Calu3 (cell line): ENCODE measurements around the gene CLDN22. TPM values are rescaled to one million over a fixed set of nuclear protein-coding genes. Genes with fewer than 3 reads are reported as not detected.

ENCODE experiments used
- BruUV-seq: library from RNA; stranded (reverse); fragments of 400-500 nt; replicated peaks from 2 replicates; lab custom pipeline; 2021; lab: Mats Ljungman, UMichigan
- CTCF ChIA-PET: fragments of 300-600 bp; sonication (Branson Sonifier 250); formaldehyde crosslinking; loops from one replicate; lab custom pipeline; 2022; ENCODE audit warnings: antibody characterized with exemption; lab: Charles Lee
- DNase-seq: peaks from one replicate; pipeline ENCODE4 v3.0.0; 2022
- H3K27ac Mint-ChIP-seq: one replicate; pipeline ENCODE4 v1.8.0; 2022; ENCODE audit warnings: mixed read lengths; ENCODE audit not compliant: unreplicated experiment
- H3K27me3 Mint-ChIP-seq: one replicate; pipeline ENCODE4 v1.8.0; 2022; ENCODE audit warnings: mixed read lengths; ENCODE audit not compliant: unreplicated experiment
- H3K36me3 Mint-ChIP-seq: one replicate; pipeline ENCODE4 v1.8.0; 2022; ENCODE audit warnings: mild to moderate bottlenecking, moderate library complexity, mixed read lengths; ENCODE audit not compliant: insufficient read depth, unreplicated experiment
- H3K4me1 Mint-ChIP-seq: one replicate; pipeline ENCODE4 v1.8.0; 2022; ENCODE audit warnings: mild to moderate bottlenecking, low read depth, mixed read lengths; ENCODE audit not compliant: unreplicated experiment
- H3K4me3 Mint-ChIP-seq: one replicate; pipeline ENCODE4 v1.8.0; 2022; ENCODE audit warnings: mild to moderate bottlenecking, low read depth, moderate library complexity, mixed read lengths; ENCODE audit not compliant: unreplicated experiment
- H3K9me3 Mint-ChIP-seq: one replicate; pipeline ENCODE4 v1.8.0; 2022; ENCODE audit warnings: low read depth, mixed read lengths; ENCODE audit not compliant: unreplicated experiment
- CTCF ChIP-seq: fragments of 200-600 bp; IDR thresholded peaks from one replicate; pipeline ENCODE4 v1.8.0; 2022; ENCODE audit warnings: antibody characterized with exemption; ENCODE audit not compliant: unreplicated experiment
- intact Hi-C: fragments of 100-400 bp; cut with micrococcal nuclease; formaldehyde crosslinking; loops from one replicate; pipeline ENCODE4 v1.10.0; 2022; ENCODE audit not compliant: unreplicated experiment
- total RNA-seq: library from RNA; stranded (reverse); gene quantifications from 2 replicates; pipeline ENCODE4 v1.2.3, GENCODE V29; 2022

CLDN22 gene
- total RNA-seq, 1 experiment from 2014 or later: not detected

DNA sequence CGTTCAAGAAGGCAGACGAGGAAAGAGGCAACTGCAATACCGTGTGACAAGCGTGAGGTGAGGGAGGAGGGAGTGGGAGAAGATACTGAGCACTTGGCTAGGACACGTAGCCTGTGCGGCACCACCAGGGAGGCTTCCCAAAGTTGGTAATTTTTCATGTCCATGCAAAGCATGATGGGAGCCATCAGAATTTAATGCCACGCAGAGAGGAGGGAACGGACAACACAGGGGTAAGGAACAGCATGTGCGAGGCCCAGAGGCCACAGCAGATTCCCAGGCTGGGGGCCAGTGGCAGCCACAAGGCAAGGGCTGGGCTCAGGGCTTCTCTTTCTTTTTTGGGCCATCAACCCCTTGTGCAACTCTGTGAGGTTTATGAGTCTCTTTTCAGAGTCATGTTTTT, 13.1 kb upstream of the CLDN22 start:
- peaks cover 53% of the 10 kb centered on the region for H3K4me1 Mint-ChIP-seq
- no peak overlapping the region for H3K27ac Mint-ChIP-seq
- H3K36me3 Mint-ChIP-seq: peaks cover 18% of the 10 kb centered on the region
- CTCF ChIA-PET: no interaction called here
- intact Hi-C loops: loop anchor here (10.0 kb wide), 1 partner anchor 48 kb away; no protein-coding TSS in a partner anchor
- H3K9me3 Mint-ChIP-seq: peaks cover 5% of the 10 kb centered on the region
- no peak for TF ChIP-seq CTCF
- H3K4me3 Mint-ChIP-seq: no peak overlapping the region
- no peaks in the 10 kb centered on the region for H3K27me3 Mint-ChIP-seq
- BruUV-seq: no TSS peak
- no peak for DNase-seq

DNA sequence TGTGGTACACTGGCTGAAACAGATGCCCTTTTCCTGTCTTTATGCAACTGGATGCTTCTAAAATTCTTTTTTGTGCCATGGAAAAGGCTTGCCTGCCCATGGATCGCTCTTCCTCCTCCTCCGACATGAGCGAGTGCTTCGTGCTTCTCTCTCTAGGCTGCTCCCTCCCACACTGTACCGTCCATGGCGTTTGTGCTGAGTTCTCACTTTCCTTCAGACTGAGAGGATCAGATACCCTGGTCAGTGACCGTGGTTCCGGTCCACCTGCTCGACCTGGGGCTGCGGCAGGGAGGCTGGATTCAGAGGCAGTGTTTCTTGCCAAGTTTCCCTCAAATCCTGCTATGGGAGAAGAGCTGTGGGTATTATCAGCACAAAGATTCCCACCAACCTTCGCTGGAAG, 12.4 kb upstream of the CLDN22 start:
- no peak for DNase-seq
- Mint-ChIP-seq H3K4me1 (peaks cover 46% of the 10 kb centered on the region), H3K27ac (no peak overlapping the region), H3K9me3 (peaks cover 5% of the 10 kb centered on the region), H3K36me3 (peaks cover 11% of the 10 kb centered on the region), H3K27me3 (no peaks in the 10 kb centered on the region), H3K4me3 (no peak overlapping the region)
- no TSS peak for BruUV-seq
- intact Hi-C loops: loop anchor here (10.0 kb wide), 1 partner anchor 48 kb away; no protein-coding TSS in a partner anchor
- CTCF ChIA-PET: no interaction called here
- TF ChIP-seq CTCF: no peak

GRCh38 chr4:183330841-183331240, 10.8 kb upstream of the CLDN22 start:
- BruUV-seq: no TSS peak
- H3K9me3 Mint-ChIP-seq: peaks cover 8% of the 10 kb centered on the region
- peaks cover 39% of the 10 kb centered on the region for H3K4me1 Mint-ChIP-seq
- CTCF ChIA-PET: no interaction called here
- no peak overlapping the region for H3K4me3 Mint-ChIP-seq
- no peak for DNase-seq
- H3K27me3 Mint-ChIP-seq: no peaks in the 10 kb centered on the region
- intact Hi-C loops: loop anchor here (10.0 kb wide), 1 partner anchor 46 kb away; no protein-coding TSS in a partner anchor
- TF ChIP-seq CTCF: no peak
- peaks cover 15% of the 10 kb centered on the region for H3K36me3 Mint-ChIP-seq
- no peak overlapping the region for H3K27ac Mint-ChIP-seq

- no TSS peak for BruUV-seq
- intact Hi-C loops: loop anchor here (10.0 kb wide), 1 partner anchor 45 kb away; no protein-coding TSS in a partner anchor
- Mint-ChIP-seq H3K36me3 (peaks cover 10% of the 10 kb centered on the region), H3K4me1 (peaks cover 32% of the 10 kb centered on the region), H3K27me3 (no peaks in the 10 kb centered on the region), H3K9me3 (peaks cover 8% of the 10 kb centered on the region), H3K4me3 (no peak overlapping the region), H3K27ac (no peak overlapping the region)
- CTCF ChIA-PET: no interaction called here
- no peak for DNase-seq
- TF ChIP-seq CTCF: no peak
These were observed 10.1 kb upstream of the CLDN22 start for GRCh38 chr4:183329954-183330742.
